DND-41 (cell line): Measurements from ENCODE around the gene S100A2.

Source experiments
- CTCF ChIP-seq: IDR thresholded peaks from 2 replicates; pipeline ENCODE4 v1.5.1; 2012; ENCODE audit warnings: borderline replicate concordance, low read length, moderate library complexity, mild to moderate bottlenecking; ENCODE audit not compliant: poor library complexity, severe bottlenecking; ENCODE audit errors: extremely low read depth
- EZH2 ChIP-seq: IDR thresholded peaks from 3 replicates; pipeline ENCODE4 v1.6.1; 2012; ENCODE audit warnings: borderline replicate concordance, low read depth, mild to moderate bottlenecking, moderate library complexity, low read length, inconsistent platforms; ENCODE audit not compliant: severe bottlenecking

- TF ChIP-seq CTCF, result no peak
- no peak for TF ChIP-seq EZH2
Measured at GRCh38 chr1:153520818-153521476, 44.7 kb downstream of the S100A2 start.
